ENCODE data around the gene SLX4.

DNA sequence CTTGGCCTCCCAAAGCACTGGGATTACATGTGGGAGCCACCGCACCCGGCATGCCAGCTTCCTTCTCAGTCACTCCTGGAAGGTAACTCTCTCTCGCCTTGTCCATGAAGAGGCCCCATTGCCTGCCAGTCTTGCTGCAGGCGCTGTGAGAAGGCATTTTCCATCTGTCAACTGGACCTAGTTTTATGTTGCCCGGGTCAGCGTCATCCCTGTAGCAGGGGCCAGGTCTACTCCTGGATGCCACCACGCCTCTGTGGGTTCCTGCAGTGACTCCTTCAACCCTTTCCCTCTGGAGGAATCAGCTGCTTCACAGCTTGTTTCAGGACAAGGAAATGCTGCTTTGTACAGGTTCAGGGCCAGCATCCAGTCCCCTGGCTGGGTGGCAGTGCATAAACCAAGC, 31.6 kb downstream of the SLX4 start:
- no peak for TF ChIP-seq POLR2A (IDR thresholded peaks at IDR 0.05)
- no peak for TF ChIP-seq CTCF (IDR thresholded peaks at IDR 0.05)

Data from stomach (tissue), 4 donors.